Neutrophil (primary cell): ENCODE data around the gene APOBEC4.
"Not testable (repeated sequence)": the region's sequence is repeated elsewhere in the genome, so short reads cannot be mapped to it uniquely, and the experiment has no call there.

Source experiments
- H3K27ac ChIP-seq: fragments of 200-600 bp; sonication (generic); 2 replicates; pipeline ENCODE4 v1.5.1; 2016; ENCODE audit warnings: mild to moderate bottlenecking, moderate library complexity
- H3K27me3 ChIP-seq: fragments of 200-600 bp; sonication (generic); 2 replicates; pipeline ENCODE4 v1.6.0; 2016; ENCODE audit warnings: mild to moderate bottlenecking
- H3K36me3 ChIP-seq: fragments of 200-600 bp; sonication (generic); 2 replicates; pipeline ENCODE4 v1.5.1; 2017
- H3K4me1 ChIP-seq, 2 experiments: fragments of 200-600 bp in 1 of 2; sonication (generic) in 1 of 2; 1 replicate in 1 of 2; 2 replicates in 1 of 2; pipeline versions ENCODE4 v1.5.1 to v1.6.1; 2013 to 2016; ENCODE audit warnings: low read depth in 1 of 2, low read length in 1 of 2, mild to moderate bottlenecking in 1 of 2, moderate library complexity in 1 of 2; ENCODE audit not compliant: control insufficient read depth in 1 of 2, insufficient read depth in 1 of 2
- H3K4me3 ChIP-seq, 2 experiments: fragments of 200-600 bp in 1 of 2; sonication (generic) in 1 of 2; 1 replicate in 1 of 2; 2 replicates in 1 of 2; pipeline ENCODE4 v1.5.1; 2013 to 2016; ENCODE audit warnings: low read depth in 1 of 2, low read length in 1 of 2, mild to moderate bottlenecking in 1 of 2, moderate library complexity in 1 of 2
- H3K9me3 ChIP-seq: fragments of 200-600 bp; sonication (generic); 2 replicates; pipeline ENCODE4 v1.5.1; 2016
- CTCF ChIP-seq: fragments of 200-600 bp; sonication (generic); IDR thresholded peaks from 2 replicates; pipeline ENCODE4 v1.5.1; 2016; ENCODE audit warnings: antibody characterized with exemption

APOBEC4 gene

DNA sequence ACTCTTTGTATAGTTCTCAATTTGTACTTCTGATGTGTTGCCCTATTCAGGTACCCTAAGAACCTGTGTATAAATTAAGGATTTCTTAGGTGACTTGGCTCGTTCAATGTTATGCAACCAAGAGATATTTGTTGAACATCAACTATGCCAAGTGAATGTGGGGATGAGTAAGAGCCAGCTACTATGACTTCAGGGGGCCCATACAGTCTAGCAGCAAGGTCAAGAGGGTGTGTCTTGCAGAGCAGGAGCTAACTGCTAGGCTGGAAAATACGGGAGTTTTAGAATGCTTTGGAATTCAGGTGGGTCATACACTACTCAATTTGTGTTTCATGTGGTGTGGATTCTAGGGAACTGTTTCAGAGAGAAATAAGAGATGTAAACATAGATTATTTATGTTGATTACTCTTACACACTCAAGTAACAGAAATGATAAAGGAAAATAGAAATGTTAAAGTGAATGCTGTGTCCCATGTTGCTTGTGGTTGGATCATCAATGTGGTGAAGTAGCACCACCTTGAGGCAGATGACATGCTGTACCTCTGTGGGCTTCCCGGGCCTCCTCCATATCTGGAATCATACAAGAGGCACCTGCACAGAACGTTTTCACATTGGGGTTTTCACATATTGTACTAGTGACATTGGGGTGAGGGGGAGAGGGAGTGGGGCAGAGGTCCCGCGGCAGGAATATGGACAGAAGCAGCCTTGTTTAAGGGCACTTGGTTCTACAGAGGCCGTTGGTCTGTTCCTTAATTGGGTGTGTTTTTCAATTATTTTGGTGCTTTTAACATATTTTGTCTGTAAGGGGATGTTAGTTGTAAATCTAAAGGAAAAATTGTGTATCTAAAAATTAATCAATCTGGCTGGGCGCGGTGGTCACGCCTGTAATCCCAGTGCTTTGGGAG lies 30.0 kb downstream of the APOBEC4 start:
- no peaks in the 10 kb centered on the region for H3K27me3 ChIP-seq
- TF ChIP-seq CTCF, result peak; percentile 77
- H3K4me3 ChIP-seq, result no peak overlapping the region
- peaks cover 42 to 63% of the 10 kb centered on the region in 2 experiments for H3K4me1 ChIP-seq
- peaks cover 50% of the 10 kb centered on the region for H3K36me3 ChIP-seq
- H3K9me3 ChIP-seq, result no peaks in the 10 kb centered on the region
- peak overlapping the region; percentile 81 for H3K27ac ChIP-seq

GRCh38 chr1:183622013-183622412 lies 31.1 kb downstream of the APOBEC4 start:
- TF ChIP-seq CTCF, result no peak
- no peaks in the 10 kb centered on the region for H3K27me3 ChIP-seq
- H3K4me3 ChIP-seq, result no peak overlapping the region
- H3K36me3 ChIP-seq, result peaks cover 40% of the 10 kb centered on the region
- H3K27ac ChIP-seq, result peak overlapping the region; percentile 81
- peaks cover 37 to 55% of the 10 kb centered on the region in 2 experiments for H3K4me1 ChIP-seq
- H3K9me3 ChIP-seq, result no peaks in the 10 kb centered on the region

- Histone ChIP-seq H3K27ac (peak overlapping the region; percentile 19), H3K27me3 (no peaks in the 10 kb centered on the region), H3K9me3 (no peaks in the 10 kb centered on the region), H3K4me3 (no peak overlapping the region), H3K36me3 (peaks cover 25% of the 10 kb centered on the region), H3K4me1 (peaks cover 20 to 38% of the 10 kb centered on the region in 2 experiments)
- TF ChIP-seq CTCF, result no peak
Measured at GRCh38 chr1:183620311-183620710, 32.8 kb downstream of the APOBEC4 start.

DNA sequence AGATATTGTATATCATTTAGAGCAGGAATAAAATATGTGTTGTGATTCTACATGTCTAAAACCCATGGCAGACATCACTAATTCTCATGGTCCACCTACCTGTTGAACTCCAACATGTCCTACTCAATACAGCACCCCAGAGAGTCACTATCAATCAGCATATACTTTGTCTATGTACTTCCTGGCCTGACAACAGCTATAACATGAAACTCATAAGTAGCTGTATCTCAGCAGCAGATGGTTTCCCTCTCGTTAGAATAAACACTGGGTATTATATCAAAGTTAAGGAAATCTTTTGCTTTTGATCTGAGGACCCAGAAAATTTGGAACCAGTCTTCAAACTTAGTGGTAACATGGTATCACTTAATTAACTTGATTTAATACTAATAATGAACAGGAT lies 33.3 kb downstream of the APOBEC4 start:
- peaks cover 16 to 33% of the 10 kb centered on the region in 2 experiments for H3K4me1 ChIP-seq
- peaks cover 20% of the 10 kb centered on the region for H3K36me3 ChIP-seq
- no peak overlapping the region for H3K4me3 ChIP-seq
- H3K27ac ChIP-seq, result peak overlapping the region; percentile 19
- no peak for TF ChIP-seq CTCF
- H3K9me3 ChIP-seq, result no peaks in the 10 kb centered on the region
- H3K27me3 ChIP-seq, result no peaks in the 10 kb centered on the region

GRCh38 chr1:183618202-183618601 lies 34.9 kb downstream of the APOBEC4 start:
- not testable (repeated sequence) for H3K36me3 ChIP-seq, H3K9me3 ChIP-seq, H3K4me3 ChIP-seq, H3K27ac ChIP-seq, H3K27me3 ChIP-seq
- peaks cover 16 to 24% of the 10 kb centered on the region in 2 experiments for H3K4me1 ChIP-seq

DNA sequence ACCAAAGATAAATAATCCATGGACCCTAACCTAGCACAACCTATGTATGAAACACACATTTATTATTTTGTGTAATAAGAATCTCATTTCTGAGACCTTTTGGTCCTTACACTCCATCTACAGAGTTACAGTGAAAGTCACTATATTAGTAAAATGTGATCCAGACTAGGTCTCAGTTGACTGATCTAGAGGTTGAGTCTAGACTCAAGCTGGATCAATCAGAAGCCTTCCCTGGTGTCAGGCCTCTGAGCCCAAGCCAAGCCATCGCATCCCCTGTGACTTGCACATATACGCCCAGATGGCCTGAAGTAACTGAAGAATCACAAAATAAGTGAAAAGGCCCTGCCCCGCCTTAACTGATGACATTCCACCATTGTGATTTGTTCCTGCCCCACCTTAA lies 40.1 kb downstream of the APOBEC4 start:
- Histone ChIP-seq H3K4me1 (peaks cover 26 to 44% of the 10 kb centered on the region in 2 experiments), H3K27ac (peak overlapping the region; percentile 98)
- H3K27me3 ChIP-seq, H3K9me3 ChIP-seq, H3K36me3 ChIP-seq, H3K4me3 ChIP-seq: not testable (repeated sequence)
